WTC11 (cell line): ENCODE results near the gene ZNF48. TPM values are rescaled to one million over a fixed set of nuclear protein-coding genes. Genes with fewer than 3 reads are reported as not detected.
A peak's percentile ranks its signal among the peaks of the same experiment; 100 is the strongest.

Experiments used
- ATAC-seq: fragments of 200-7000 bp; cut with Tn5 transposase; 2 replicates; pipeline ENCODE4 v1.10.0; 2021; ENCODE audit warnings: mild to moderate bottlenecking, moderate library complexity
- CTCF ChIA-PET: fragments of 300-600 bp; sonication (Branson Sonifier 250); formaldehyde crosslinking; loops from one replicate; lab custom pipeline; 2021; ENCODE audit warnings: antibody characterized with exemption; lab: Charles Lee
- POLR2A ChIA-PET: fragments of 350-600 bp; sonication (Branson Sonifier 250); formaldehyde crosslinking; loops from one replicate; lab custom pipeline; 2021; ENCODE audit warnings: antibody characterized with exemption; lab: Charles Lee
- DNase-seq: peaks from one replicate; pipeline ENCODE4 v3.0.0; 2021; ENCODE audit warnings: low spot score
- H3K27ac Mint-ChIP-seq: 2 replicates; pipeline ENCODE4 v1.8.0; 2021; ENCODE audit warnings: mixed read lengths
- H3K27me3 Mint-ChIP-seq: 2 replicates; pipeline ENCODE4 v1.8.0; 2021; ENCODE audit warnings: low read depth, mild to moderate bottlenecking, moderate library complexity, mixed read lengths
- H3K36me3 Mint-ChIP-seq: 2 replicates; pipeline ENCODE4 v1.8.0; 2021; ENCODE audit warnings: mixed read lengths
- H3K4me1 Mint-ChIP-seq: 2 replicates; pipeline ENCODE4 v1.8.0; 2022; ENCODE audit warnings: mixed read lengths
- H3K4me3 Mint-ChIP-seq: 2 replicates; pipeline ENCODE4 v1.8.0; 2021; ENCODE audit warnings: mild to moderate bottlenecking, moderate library complexity, mixed read lengths
- H3K9me3 Mint-ChIP-seq: 2 replicates; pipeline ENCODE4 v1.8.0; 2021; ENCODE audit warnings: mixed read lengths
- ELF4 ChIP-seq: sonication (generic); formaldehyde crosslinking; IDR thresholded peaks from 2 replicates; pipeline ENCODE4 v1.8.1; 2022; ENCODE audit warnings: low read depth, mild to moderate bottlenecking, moderate library complexity, missing genetic modification reagents
- GABPB1 ChIP-seq: sonication (generic); formaldehyde crosslinking; IDR thresholded peaks from 2 replicates; pipeline ENCODE4 v1.8.1; 2023; ENCODE audit warnings: mild to moderate bottlenecking, missing genetic modification reagents
- JUN ChIP-seq: sonication (generic); formaldehyde crosslinking; IDR thresholded peaks from 2 replicates; pipeline ENCODE4 v1.8.0; 2023; ENCODE audit warnings: mild to moderate bottlenecking, missing genetic modification reagents
- NFYB ChIP-seq: sonication (generic); formaldehyde crosslinking; conservative IDR thresholded peaks from 2 replicates; pipeline ENCODE4 v1.8.0; 2022; ENCODE audit warnings: low read depth, missing genetic modification reagents
- SP1 ChIP-seq: sonication (generic); formaldehyde crosslinking; conservative IDR thresholded peaks from 2 replicates; pipeline ENCODE4 v1.8.1; 2022; ENCODE audit warnings: missing genetic modification reagents
- ZNF121 ChIP-seq: sonication (generic); formaldehyde crosslinking; IDR thresholded peaks from 2 replicates; pipeline ENCODE4 v1.8.0; 2023; ENCODE audit warnings: missing genetic modification reagents
- ZNF138 ChIP-seq: sonication (generic); formaldehyde crosslinking; conservative IDR thresholded peaks from 2 replicates; pipeline ENCODE4 v1.8.1; 2022; ENCODE audit warnings: mild to moderate bottlenecking, moderate library complexity, missing genetic modification reagents
- ZNF423 ChIP-seq: fragments of 250-450 bp; sonication (Bioruptor Pico); IDR thresholded peaks from 2 replicates; pipeline ENCODE4 v2.1.2; 2022; ENCODE audit warnings: mild to moderate bottlenecking, moderate library complexity
- ZNF671 ChIP-seq: fragments of 250-450 bp; sonication (Bioruptor Pico); IDR thresholded peaks from 2 replicates; pipeline ENCODE4 v1.8.0; 2021; ENCODE audit warnings: mild to moderate bottlenecking
- total RNA-seq: library from RNA; stranded (reverse); gene quantifications from 3 replicates; pipeline ENCODE4 v1.2.3, GENCODE V29; 2021
- TF ChIP-seq, protein P1 (sequence below): sonication (generic); formaldehyde crosslinking; IDR thresholded peaks from 2 replicates; pipeline ENCODE4 v1.8.1; 2022; ENCODE audit warnings: low read depth, mild to moderate bottlenecking, moderate library complexity, missing genetic modification reagents, borderline replicate concordance
- TF ChIP-seq, protein P2 (sequence below): sonication (generic); formaldehyde crosslinking; conservative IDR thresholded peaks from 2 replicates; pipeline ENCODE4 v1.8.1; 2022; ENCODE audit warnings: mild to moderate bottlenecking, missing genetic modification reagents
- TF ChIP-seq, protein P3 (sequence below): fragments of 250-450 bp; sonication (Bioruptor Pico); IDR thresholded peaks from 2 replicates; pipeline ENCODE4 v2.1.2; 2022; ENCODE audit warnings: mild to moderate bottlenecking, moderate library complexity
- TF ChIP-seq, protein P4 (sequence below): sonication (generic); formaldehyde crosslinking; IDR thresholded peaks from 2 replicates; pipeline ENCODE4 v1.8.0; 2023; ENCODE audit warnings: missing genetic modification reagents, mild to moderate bottlenecking, borderline replicate concordance
- TF ChIP-seq, protein P5 (sequence below): sonication (generic); formaldehyde crosslinking; IDR thresholded peaks from 2 replicates; pipeline ENCODE4 v1.8.1; 2022; ENCODE audit warnings: low read depth, missing genetic modification reagents, borderline replicate concordance

ZNF48 gene
- total RNA-seq, 1 experiment from 2014 or later = 39.3 TPM

DNA sequence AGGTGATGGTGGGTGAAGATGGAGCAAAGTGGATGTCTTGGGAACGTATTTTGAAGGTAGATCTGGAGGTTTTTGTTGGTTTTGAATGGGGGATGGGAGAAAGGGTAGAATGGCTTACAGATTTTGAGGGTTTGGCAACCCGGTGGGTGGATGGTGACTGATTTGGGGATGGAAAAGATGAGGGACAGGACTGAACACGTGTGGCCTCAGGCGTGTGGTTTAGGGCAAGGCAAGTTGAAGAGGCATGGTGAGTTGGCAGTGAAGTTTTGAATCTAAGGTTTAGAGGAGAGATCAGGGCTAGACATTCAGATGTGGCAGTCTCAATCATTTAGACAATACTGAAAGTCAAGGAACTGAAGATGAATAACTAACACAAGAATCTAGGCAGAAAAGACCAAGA lies 39.6 kb downstream of the ZNF48 start:
- no peak for TF ChIP-seq ZNF138 (CRISPR knock-in tag)
- no peak for TF ChIP-seq JUN (CRISPR knock-in tag)
- TF ChIP-seq NFYB (CRISPR knock-in tag) = no peak
- TF ChIP-seq, protein P1, sequence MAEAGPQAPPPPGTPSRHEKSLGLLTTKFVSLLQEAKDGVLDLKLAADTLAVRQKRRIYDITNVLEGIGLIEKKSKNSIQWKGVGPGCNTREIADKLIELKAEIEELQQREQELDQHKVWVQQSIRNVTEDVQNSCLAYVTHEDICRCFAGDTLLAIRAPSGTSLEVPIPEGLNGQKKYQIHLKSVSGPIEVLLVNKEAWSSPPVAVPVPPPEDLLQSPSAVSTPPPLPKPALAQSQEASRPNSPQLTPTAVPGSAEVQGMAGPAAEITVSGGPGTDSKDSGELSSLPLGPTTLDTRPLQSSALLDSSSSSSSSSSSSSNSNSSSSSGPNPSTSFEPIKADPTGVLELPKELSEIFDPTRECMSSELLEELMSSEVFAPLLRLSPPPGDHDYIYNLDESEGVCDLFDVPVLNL (CRISPR knock-in tag) = no peak
- TF ChIP-seq ZNF671 = no peak
- TF ChIP-seq, protein P2, sequence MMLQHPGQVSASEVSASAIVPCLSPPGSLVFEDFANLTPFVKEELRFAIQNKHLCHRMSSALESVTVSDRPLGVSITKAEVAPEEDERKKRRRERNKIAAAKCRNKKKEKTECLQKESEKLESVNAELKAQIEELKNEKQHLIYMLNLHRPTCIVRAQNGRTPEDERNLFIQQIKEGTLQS = no peak
- TF ChIP-seq, protein P3, sequence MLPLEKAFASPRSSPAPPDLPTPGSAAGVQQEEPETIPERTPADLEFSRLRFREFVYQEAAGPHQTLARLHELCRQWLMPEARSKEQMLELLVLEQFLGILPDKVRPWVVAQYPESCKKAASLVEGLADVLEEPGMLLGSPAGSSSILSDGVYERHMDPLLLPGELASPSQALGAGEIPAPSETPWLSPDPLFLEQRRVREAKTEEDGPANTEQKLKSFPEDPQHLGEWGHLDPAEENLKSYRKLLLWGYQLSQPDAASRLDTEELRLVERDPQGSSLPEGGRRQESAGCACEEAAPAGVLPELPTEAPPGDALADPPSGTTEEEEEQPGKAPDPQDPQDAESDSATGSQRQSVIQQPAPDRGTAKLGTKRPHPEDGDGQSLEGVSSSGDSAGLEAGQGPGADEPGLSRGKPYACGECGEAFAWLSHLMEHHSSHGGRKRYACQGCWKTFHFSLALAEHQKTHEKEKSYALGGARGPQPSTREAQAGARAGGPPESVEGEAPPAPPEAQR (CRISPR knock-in tag) = no peak
- TF ChIP-seq SP1 = no peak
- TF ChIP-seq, protein P4, sequence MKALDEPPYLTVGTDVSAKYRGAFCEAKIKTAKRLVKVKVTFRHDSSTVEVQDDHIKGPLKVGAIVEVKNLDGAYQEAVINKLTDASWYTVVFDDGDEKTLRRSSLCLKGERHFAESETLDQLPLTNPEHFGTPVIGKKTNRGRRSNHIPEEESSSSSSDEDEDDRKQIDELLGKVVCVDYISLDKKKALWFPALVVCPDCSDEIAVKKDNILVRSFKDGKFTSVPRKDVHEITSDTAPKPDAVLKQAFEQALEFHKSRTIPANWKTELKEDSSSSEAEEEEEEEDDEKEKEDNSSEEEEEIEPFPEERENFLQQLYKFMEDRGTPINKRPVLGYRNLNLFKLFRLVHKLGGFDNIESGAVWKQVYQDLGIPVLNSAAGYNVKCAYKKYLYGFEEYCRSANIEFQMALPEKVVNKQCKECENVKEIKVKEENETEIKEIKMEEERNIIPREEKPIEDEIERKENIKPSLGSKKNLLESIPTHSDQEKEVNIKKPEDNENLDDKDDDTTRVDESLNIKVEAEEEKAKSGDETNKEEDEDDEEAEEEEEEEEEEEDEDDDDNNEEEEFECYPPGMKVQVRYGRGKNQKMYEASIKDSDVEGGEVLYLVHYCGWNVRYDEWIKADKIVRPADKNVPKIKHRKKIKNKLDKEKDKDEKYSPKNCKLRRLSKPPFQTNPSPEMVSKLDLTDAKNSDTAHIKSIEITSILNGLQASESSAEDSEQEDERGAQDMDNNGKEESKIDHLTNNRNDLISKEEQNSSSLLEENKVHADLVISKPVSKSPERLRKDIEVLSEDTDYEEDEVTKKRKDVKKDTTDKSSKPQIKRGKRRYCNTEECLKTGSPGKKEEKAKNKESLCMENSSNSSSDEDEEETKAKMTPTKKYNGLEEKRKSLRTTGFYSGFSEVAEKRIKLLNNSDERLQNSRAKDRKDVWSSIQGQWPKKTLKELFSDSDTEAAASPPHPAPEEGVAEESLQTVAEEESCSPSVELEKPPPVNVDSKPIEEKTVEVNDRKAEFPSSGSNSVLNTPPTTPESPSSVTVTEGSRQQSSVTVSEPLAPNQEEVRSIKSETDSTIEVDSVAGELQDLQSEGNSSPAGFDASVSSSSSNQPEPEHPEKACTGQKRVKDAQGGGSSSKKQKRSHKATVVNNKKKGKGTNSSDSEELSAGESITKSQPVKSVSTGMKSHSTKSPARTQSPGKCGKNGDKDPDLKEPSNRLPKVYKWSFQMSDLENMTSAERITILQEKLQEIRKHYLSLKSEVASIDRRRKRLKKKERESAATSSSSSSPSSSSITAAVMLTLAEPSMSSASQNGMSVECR (CRISPR knock-in tag) = no peak
- TF ChIP-seq ZNF423 (CRISPR knock-in tag) = no peak
- TF ChIP-seq ELF4 = no peak
- TF ChIP-seq ZNF121 = no peak
- Mint-ChIP-seq H3K36me3 (no peaks in the 10 kb centered on the region), H3K4me3 (no peak overlapping the region), H3K9me3 (no peaks in the 10 kb centered on the region), H3K4me1 (peaks cover 3% of the 10 kb centered on the region; the same call in 1 of the 2 replicates), H3K27me3 (peaks cover 40% of the 10 kb centered on the region), H3K27ac (no peak overlapping the region)
- ATAC-seq (no peak), DNase-seq (no peak)
- CTCF ChIA-PET = interaction anchor here (0.6 to 1.9 kb wide), 3 partner anchors 181 to 193 kb away, joined by 3 to 9 read pairs (median 4); no protein-coding TSS in a partner anchor
- POLR2A ChIA-PET = interaction anchor here (0.7 kb wide), 1 partner anchor 323 kb away, joined by 3 read pairs; no protein-coding TSS in a partner anchor

DNA sequence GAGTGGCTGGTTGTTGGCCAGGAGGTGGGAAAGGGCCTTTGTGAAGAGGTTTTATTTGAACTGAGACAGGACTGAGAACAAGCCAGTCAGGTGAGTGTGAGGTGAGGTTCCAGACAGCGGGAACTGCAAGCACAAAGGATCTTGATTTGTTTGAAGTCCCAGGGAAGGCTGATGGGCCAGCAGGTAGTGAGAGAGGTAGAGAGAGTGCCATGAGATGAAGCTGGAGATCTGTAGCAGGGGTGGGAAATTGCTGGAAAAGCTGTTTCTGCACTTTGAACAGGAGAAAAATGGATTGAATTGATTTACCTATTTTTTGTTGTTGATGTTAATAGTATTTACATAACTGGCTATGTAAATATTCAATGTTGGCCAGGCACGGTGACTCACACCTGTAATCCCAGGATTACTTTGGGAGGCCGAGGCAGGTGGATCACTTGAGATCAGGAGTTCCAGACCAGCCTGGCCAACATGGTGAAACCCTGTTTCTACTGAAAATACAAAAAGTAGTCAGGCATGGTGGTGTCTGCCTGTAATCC lies 42.4 kb downstream of the ZNF48 start:
- DNase-seq (no peak), ATAC-seq (no peak)
- Mint-ChIP-seq H3K27me3 (peaks cover 37% of the 10 kb centered on the region), H3K4me3 (no peak overlapping the region), H3K4me1 (peaks cover 3% of the 10 kb centered on the region; the same call in 1 of the 2 replicates), H3K27ac (no peak overlapping the region), H3K9me3 (no peaks in the 10 kb centered on the region), H3K36me3 (no peaks in the 10 kb centered on the region)
- peak; percentile 40 for TF ChIP-seq GABPB1 (CRISPR knock-in tag)
- TF ChIP-seq, protein P5, sequence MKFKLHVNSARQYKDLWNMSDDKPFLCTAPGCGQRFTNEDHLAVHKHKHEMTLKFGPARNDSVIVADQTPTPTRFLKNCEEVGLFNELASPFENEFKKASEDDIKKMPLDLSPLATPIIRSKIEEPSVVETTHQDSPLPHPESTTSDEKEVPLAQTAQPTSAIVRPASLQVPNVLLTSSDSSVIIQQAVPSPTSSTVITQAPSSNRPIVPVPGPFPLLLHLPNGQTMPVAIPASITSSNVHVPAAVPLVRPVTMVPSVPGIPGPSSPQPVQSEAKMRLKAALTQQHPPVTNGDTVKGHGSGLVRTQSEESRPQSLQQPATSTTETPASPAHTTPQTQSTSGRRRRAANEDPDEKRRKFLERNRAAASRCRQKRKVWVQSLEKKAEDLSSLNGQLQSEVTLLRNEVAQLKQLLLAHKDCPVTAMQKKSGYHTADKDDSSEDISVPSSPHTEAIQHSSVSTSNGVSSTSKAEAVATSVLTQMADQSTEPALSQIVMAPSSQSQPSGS (CRISPR knock-in tag) = no peak
- POLR2A ChIA-PET = no interaction called here
- CTCF ChIA-PET = interaction anchor here (1.2 kb wide), 1 partner anchor 28 kb away, joined by 3 read pairs; no protein-coding TSS in a partner anchor
